Naive B cell (primary cell): ENCODE results near the gene CMIP. TPM values are rescaled to one million over a fixed set of nuclear protein-coding genes. Genes with fewer than 3 reads are reported as not detected.
"Not testable (repeated sequence)": the region's sequence is repeated elsewhere in the genome, so short reads cannot be mapped to it uniquely, and the experiment has no call there.

Source experiments
- ATAC-seq, 2 donors: fragments of 150-1000 bp; cut with Tn5 transposase; 2 replicates each; pipeline ENCODE4 v1.10.0; 2021; ENCODE audit warnings: low read depth in 2 of 2, mild to moderate bottlenecking in 2 of 2, moderate library complexity in 2 of 2
- DNase-seq: peaks from one replicate; pipeline ENCODE4 v3.0.0; 2022
- H3K27ac Mint-ChIP-seq, 6 donors: one replicate each; pipeline ENCODE4 v1.8.0; 2020 to 2022; ENCODE audit warnings: mild to moderate bottlenecking in 6 of 6, mixed read lengths in 6 of 6, moderate library complexity in 5 of 6, inconsistent platforms in 2 of 6
- H3K27me3 Mint-ChIP-seq, 3 donors: one replicate each; pipeline ENCODE4 v1.8.0; 2021 to 2022; ENCODE audit warnings: mixed read lengths in 3 of 3, mild to moderate bottlenecking in 1 of 3
- H3K36me3 Mint-ChIP-seq, 2 donors: one replicate each; pipeline ENCODE4 v1.8.0; 2020 to 2022; ENCODE audit warnings: mixed read lengths in 2 of 2, inconsistent platforms in 1 of 2, mild to moderate bottlenecking in 1 of 2
- H3K4me1 Mint-ChIP-seq, 3 donors: one replicate each; pipeline ENCODE4 v1.8.0; 2020 to 2022; ENCODE audit warnings: mixed read lengths in 3 of 3, inconsistent platforms in 1 of 3, mild to moderate bottlenecking in 1 of 3, moderate library complexity in 1 of 3
- H3K4me3 Mint-ChIP-seq, 8 donors: one replicate each; pipeline ENCODE4 v1.8.0; 2020 to 2022; ENCODE audit warnings: mild to moderate bottlenecking in 8 of 8, mixed read lengths in 8 of 8, moderate library complexity in 8 of 8, inconsistent platforms in 2 of 8
- H3K9me3 Mint-ChIP-seq, 7 donors: one replicate each; pipeline ENCODE4 v1.8.0; 2020 to 2022; ENCODE audit warnings: mixed read lengths in 7 of 7, mild to moderate bottlenecking in 5 of 7, inconsistent platforms in 2 of 7, moderate library complexity in 1 of 7
- polyA plus RNA-seq, 6 donors: library from polyadenylated mRNA; unstranded; fragments of 300-500 nt; fragmentation: Illumina TruSeq; gene quantifications; one replicate each; pipeline ENCODE4 v1.2.3, GENCODE V29; 2021; ENCODE audit warnings: low read depth in 6 of 6

CMIP gene
- polyA plus RNA-seq, 6 donors from 2014 or later: 0.61 to 2.5 (median 1.3) TPM

DNA sequence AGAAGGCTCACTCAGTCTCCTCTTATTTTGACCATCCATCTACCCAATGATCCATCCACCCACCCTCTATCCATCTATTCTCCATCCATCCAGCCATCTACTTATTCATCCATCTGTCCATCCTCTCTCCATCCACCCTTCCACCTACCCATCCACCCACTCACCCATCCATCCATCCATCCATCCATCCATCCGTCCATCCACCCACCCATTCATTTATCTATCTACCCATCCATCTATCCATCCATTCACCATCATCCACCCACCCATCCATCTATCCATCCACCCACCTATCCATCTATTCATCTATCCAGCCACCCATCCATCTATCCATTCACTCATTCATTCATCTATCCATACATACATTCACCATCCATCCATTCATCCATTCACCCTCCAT is 288.7 kb downstream of the CMIP start:
- Mint-ChIP-seq H3K36me3 (no peaks in the 10 kb centered on the region), H3K9me3 (peaks cover 0 to 2% (median 0%) of the 10 kb centered on the region in 7 donors), H3K4me1 (peaks cover 32 to 39% (median 34%) of the 10 kb centered on the region in 3 donors), H3K27me3 (no peaks in the 10 kb centered on the region), H3K27ac (peak overlapping the region in 2 of 6 donors; percentile 7 to 62), H3K4me3 (no peak overlapping the region)
- DNase-seq (no peak), ATAC-seq (no peak)

DNA sequence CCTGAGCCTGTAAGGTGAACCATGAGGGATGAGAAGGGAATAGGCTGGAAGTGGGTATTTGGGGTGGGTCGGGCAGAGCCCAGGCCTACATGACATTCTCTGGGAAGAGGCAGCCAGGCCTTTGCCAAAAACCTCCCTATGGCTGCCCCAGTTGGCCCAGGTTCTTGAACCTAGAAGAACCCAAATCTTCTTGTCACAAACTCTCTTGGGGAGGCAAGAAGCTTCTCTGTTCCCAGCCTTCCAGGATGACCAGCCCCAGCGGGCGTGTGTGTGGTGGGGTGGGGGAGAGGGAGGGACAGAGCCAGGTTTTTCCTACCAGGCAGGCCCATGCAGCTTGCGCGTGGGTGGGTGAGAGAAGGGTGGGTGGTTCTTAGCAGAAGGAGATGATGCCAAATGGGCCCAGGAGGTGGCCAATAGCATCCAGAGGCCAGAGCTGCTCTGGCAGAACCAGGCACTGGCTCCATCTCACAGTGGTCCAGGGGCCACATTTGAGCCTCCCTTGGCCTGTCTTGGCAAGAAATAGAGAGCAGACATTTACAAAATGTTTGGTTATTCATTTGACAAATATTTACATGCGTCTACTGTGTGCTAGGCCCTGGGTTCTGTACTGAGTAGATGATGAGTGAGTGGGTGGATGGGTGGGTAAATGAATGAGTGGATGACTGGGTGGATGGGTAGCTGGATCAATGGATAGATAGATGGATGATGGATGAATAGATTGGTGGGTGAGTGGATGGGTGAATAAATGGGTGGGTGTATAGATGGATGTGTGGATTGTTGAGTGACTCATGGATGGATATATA is 290.2 kb downstream of the CMIP start:
- Mint-ChIP-seq H3K4me1 (peaks cover 30 to 39% (median 37%) of the 10 kb centered on the region in 3 donors), H3K9me3 (no peaks in the 10 kb centered on the region), H3K27me3 (no peaks in the 10 kb centered on the region), H3K27ac (no peak overlapping the region), H3K4me3 (peak overlapping the region in 1 of 8 donors; percentile 0), H3K36me3 (no peaks in the 10 kb centered on the region)
- ATAC-seq: no peak
- DNase-seq: no peak

DNA sequence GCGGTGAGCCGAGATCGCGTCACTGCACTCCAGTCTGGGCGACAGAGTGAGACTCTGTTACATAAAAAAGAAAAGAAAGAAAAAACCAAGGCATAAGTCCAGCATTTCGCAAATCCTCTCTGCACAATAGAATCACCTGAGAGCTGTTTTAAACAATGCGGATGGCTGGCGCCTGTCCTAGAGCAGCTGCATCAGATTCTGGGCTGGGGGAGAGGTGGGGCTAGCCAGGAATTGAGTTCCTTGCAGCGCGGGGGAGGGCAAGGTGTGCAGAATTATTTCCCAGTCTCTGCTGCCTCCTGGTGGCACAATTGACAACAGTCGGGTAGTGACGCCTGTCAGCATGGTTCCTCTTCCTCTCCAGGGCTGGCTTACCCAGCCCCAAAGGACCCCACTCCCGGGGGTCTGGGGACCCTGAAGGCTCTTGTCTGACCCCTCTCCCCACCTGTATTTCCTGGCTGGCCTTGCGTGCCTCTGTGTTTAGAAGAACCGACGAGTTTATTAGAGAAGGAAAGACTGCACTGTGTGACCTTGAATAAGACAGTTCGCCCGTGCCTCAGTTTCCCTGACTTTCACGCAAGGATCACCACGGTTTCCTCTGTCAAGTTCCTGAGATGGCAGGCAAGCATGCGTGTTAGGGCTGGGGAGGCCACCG is 293.4 kb downstream of the CMIP start:
- peak overlapping the region; percentile 89 to 99 (median 94) for H3K27ac Mint-ChIP-seq
- H3K4me1 Mint-ChIP-seq: peaks cover 32 to 56% (median 44%) of the 10 kb centered on the region in 3 donors
- ATAC-seq (peak; percentile 60 to 63), DNase-seq (peak; percentile 85)
- no peaks in the 10 kb centered on the region for H3K9me3 Mint-ChIP-seq
- H3K36me3 Mint-ChIP-seq: no peaks in the 10 kb centered on the region
- no peaks in the 10 kb centered on the region for H3K27me3 Mint-ChIP-seq
- H3K4me3 Mint-ChIP-seq: peak overlapping the region; percentile 75 to 93 (median 88)

DNA sequence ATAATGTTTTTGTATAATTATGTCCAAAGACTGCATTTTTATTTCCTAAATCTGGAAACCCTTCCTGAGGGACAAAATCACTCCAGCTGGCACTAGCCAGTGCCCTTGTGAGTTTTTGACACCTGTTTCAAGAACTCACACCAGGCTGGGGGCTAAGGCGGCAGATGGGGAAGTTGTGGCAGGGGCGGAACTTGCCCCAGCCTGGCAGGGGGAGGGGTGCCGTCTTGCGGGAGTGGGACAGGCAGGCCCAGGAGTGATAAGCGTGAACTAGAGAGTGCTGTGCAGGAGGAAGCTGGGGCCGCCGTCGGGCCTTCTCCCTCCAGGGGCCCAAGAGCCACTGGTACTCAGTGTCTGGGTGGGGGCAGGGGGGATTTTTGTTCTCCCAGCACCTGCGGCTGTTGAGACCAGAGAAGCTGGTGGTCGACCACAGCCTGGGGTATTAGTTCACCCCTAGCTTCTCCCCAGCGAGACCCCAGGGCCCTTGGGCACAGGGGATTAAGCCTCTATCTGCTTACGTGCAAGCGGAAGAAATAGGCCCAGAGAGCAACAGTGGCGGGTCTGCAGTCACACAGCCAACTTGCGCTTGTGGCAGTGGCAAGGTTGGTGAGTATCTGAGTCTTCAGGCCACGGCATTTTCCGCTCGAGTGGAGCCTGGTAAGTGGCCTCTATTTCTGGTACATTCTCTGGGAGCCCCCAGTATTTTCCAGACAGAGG is 294.3 kb downstream of the CMIP start:
- Mint-ChIP-seq H3K4me1 (peaks cover 32 to 62% (median 50%) of the 10 kb centered on the region in 3 donors), H3K36me3 (no peaks in the 10 kb centered on the region), H3K9me3 (no peaks in the 10 kb centered on the region), H3K4me3 (peak overlapping the region; percentile 75 to 93 (median 88)), H3K27ac (peak overlapping the region; percentile 82 to 99 (median 94)), H3K27me3 (no peaks in the 10 kb centered on the region)
- DNase-seq (peak; percentile 92), ATAC-seq (peak; percentile 77 to 79)

DNA sequence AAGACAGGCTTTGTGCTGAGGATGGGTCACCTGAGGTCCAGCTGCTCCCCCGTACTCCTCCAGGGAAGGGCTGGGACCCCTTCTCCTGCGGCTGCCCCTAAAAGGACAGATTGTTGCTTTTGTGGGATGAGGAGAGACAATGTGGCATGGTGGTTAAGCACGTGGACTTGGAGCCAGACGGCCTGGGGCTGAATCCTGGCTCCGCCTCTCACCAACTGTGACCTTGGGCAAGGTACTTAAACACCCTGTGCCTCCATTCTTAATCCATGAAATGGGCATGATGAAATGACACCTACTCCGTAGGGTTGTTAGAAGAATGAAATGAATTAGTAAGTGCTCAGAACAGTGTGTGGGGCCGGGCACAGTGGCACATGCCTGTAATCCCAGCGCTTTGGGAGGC is 294.9 kb downstream of the CMIP start:
- Mint-ChIP-seq H3K4me1 (peaks cover 33 to 66% (median 56%) of the 10 kb centered on the region in 3 donors), H3K9me3 (no peaks in the 10 kb centered on the region), H3K4me3 (peak overlapping the region; percentile 75 to 93 (median 88)), H3K27ac (peak overlapping the region; percentile 66 to 97 (median 93)), H3K36me3 (no peaks in the 10 kb centered on the region), H3K27me3 (no peaks in the 10 kb centered on the region)
- DNase-seq: no peak
- no peak for ATAC-seq

DNA sequence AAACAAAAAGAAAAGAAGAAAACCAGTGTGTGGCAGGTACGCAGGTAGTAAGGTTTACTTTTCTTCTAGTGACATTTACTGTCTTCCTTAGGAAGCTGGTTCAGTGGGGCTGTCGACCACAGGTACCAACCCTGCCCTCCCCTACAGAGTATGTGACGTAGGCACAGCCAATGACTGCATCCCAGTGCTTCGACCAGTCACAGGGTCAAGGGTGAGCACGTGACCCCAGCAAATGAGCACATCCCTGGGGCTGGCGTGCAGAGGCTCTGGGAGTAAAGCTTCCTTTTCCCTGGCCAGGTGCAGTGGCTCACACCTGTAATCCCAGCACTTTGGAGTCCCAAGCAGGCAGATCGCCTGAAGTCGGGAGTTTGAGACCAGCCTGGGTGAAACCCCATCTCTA is 295.6 kb downstream of the CMIP start:
- peaks cover 36 to 70% (median 60%) of the 10 kb centered on the region in 3 donors for H3K4me1 Mint-ChIP-seq
- H3K36me3 Mint-ChIP-seq: no peaks in the 10 kb centered on the region
- no peaks in the 10 kb centered on the region for H3K27me3 Mint-ChIP-seq
- peak; percentile 15 to 22 for ATAC-seq
- peak overlapping the region; percentile 70 to 93 (median 87) for H3K4me3 Mint-ChIP-seq
- H3K27ac Mint-ChIP-seq: peak overlapping the region; percentile 66 to 97 (median 96)
- no peaks in the 10 kb centered on the region for H3K9me3 Mint-ChIP-seq
- DNase-seq: no peak

DNA sequence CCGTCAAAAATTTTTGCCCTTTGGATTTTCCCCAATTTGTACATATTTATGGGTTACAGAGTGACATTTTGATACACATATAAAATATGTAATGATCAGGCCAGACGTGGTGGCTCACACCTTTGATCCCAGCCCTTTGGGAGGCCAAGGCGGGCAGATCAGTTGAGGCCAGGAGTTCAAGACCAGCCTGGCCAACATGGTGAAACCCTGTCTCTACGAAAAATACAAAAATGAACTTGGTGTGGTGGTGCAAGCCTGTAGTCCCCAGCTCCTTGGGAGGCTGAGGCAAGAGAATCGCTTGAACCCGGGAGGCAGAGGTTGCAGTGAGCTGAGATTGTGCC is 296.8 kb downstream of the CMIP start:
- not testable (repeated sequence) for DNase-seq, H3K27me3 Mint-ChIP-seq, ATAC-seq, H3K36me3 Mint-ChIP-seq, H3K9me3 Mint-ChIP-seq
- peak overlapping the region; percentile 75 to 93 (median 87) for H3K4me3 Mint-ChIP-seq
- H3K4me1 Mint-ChIP-seq: peaks cover 47 to 82% (median 69%) of the 10 kb centered on the region in 3 donors
- peak overlapping the region; percentile 82 to 97 (median 96) for H3K27ac Mint-ChIP-seq

DNA sequence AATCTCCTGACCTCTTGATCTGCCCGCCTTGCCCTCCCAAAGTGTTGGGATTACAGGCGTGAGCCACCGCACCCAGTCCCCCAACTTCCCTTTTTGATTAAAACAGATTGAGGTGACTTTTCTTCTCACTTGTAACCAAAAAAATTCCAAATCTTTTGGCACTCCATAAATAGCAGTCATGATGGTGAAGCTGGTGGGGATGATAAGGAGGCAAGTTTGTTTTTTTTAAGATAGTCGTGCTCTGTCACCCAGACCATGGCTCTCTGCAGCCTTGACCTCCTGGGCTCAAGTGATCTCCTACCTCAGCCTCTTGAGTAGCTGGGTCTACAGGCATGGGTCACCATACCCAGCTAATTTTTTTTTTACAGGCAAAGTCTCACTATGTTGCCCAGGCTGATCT is 299.8 kb downstream of the CMIP start:
- Mint-ChIP-seq H3K9me3 (no peaks in the 10 kb centered on the region), H3K27ac (peak overlapping the region in 3 of 6 donors; percentile 19 to 68 (median 25)), H3K4me1 (peaks cover 47 to 80% (median 63%) of the 10 kb centered on the region in 3 donors), H3K36me3 (no peaks in the 10 kb centered on the region), H3K27me3 (no peaks in the 10 kb centered on the region), H3K4me3 (peak overlapping the region in 5 of 8 donors; percentile 6 to 57 (median 25))
- DNase-seq (no peak), ATAC-seq (no peak)

DNA sequence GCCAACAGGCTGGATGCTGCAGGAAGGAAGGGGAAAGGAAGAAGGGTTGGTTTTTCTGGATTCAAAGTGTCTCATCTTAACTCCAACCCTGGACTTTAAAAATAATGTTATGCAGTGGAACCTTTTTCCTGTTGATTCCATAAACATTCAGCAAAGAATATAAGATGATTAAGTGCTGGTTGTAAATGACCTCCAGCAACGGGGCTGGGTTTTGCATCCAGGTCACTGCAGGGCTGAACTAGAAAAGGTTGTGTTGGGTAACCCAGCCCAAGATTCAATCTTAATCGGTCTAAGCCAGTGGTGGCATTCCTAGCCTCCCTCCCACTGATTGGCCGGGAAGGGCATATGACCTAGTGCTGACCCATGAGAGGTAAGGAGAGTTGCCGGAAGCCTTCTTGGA is 300.3 kb downstream of the CMIP start:
- Mint-ChIP-seq H3K4me3 (peak overlapping the region in 4 of 8 donors; percentile 57 to 89 (median 76)), H3K27ac (peak overlapping the region in 1 of 6 donors; percentile 91), H3K27me3 (no peaks in the 10 kb centered on the region), H3K9me3 (no peaks in the 10 kb centered on the region), H3K36me3 (no peaks in the 10 kb centered on the region), H3K4me1 (peaks cover 47 to 80% (median 63%) of the 10 kb centered on the region in 3 donors)
- DNase-seq: no peak
- no peak for ATAC-seq

DNA sequence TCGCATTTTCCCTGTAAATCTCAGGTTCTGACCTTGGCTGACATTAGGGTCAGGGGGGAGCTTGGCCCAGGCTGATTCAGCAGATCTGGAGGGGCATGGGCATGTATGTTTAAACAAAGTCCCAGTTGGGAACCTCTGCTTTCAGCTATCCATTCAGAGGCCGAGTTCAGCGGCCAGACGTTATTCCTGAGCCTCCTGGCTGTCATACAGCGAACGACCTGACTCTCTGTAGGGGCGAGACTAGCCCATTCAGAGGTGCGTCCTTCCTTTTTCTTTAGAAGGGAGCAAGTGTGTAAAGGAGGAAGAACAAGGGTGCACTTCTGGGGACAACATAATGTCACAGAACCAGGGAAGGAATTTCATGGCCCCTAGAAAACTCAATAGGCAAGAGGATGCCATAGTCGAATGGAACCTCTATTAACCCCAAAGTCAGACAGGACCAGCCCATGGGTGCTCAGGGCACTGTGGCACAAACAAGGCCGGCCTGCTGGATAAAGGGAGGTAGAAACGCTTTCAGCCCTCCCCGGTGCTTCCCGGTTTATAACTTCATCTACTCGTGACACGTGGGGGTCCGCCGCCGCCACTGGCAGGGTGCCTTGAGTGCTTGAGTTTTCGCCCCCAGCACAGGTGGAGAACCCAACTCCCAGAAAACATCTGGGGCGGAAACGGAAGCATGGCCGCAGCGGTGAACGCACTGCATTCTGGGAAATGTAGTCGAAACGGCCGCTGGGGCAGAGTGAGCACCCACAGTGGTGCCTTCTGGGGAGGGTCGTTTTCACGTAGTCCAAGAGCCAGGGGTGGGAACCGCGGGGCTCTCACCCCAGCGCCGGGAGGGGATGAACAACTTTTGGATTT is 301.3 kb downstream of the CMIP start:
- Mint-ChIP-seq H3K4me3 (peak overlapping the region; percentile 75 to 93 (median 85)), H3K9me3 (no peaks in the 10 kb centered on the region), H3K27ac (peak overlapping the region; percentile 41 to 93 (median 89)), H3K4me1 (peaks cover 45 to 79% (median 67%) of the 10 kb centered on the region in 3 donors), H3K36me3 (no peaks in the 10 kb centered on the region), H3K27me3 (no peaks in the 10 kb centered on the region)
- peak; percentile 68 for DNase-seq
- peak; percentile 84 to 92 for ATAC-seq

DNA sequence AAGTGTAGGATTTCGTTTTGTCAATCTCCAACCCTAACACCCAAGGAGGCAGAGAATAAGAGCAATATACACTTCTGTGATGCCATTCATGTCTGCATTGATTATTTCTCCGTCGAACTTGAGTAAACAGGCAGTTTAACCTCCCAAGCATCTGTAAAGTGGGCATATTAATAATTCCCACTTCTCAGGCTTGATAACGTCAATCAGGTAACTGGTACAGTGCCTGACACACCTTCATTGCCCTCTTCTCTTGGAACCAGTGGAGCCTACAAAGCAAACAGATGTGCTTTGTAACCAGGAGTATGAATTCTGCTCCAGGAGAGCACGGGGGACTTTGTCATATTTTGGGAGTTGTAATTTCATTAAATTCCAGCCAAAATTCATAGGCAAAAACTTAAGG is 302.0 kb downstream of the CMIP start:
- no peak for DNase-seq
- H3K27me3 Mint-ChIP-seq: no peaks in the 10 kb centered on the region
- peak overlapping the region in 4 of 6 donors; percentile 41 to 91 (median 75) for H3K27ac Mint-ChIP-seq
- H3K4me3 Mint-ChIP-seq: peak overlapping the region; percentile 75 to 93 (median 85)
- H3K4me1 Mint-ChIP-seq: peaks cover 48 to 79% (median 67%) of the 10 kb centered on the region in 3 donors
- no peaks in the 10 kb centered on the region for H3K9me3 Mint-ChIP-seq
- H3K36me3 Mint-ChIP-seq: no peaks in the 10 kb centered on the region
- ATAC-seq: peak in 1 of 2 donors; percentile 3

DNA sequence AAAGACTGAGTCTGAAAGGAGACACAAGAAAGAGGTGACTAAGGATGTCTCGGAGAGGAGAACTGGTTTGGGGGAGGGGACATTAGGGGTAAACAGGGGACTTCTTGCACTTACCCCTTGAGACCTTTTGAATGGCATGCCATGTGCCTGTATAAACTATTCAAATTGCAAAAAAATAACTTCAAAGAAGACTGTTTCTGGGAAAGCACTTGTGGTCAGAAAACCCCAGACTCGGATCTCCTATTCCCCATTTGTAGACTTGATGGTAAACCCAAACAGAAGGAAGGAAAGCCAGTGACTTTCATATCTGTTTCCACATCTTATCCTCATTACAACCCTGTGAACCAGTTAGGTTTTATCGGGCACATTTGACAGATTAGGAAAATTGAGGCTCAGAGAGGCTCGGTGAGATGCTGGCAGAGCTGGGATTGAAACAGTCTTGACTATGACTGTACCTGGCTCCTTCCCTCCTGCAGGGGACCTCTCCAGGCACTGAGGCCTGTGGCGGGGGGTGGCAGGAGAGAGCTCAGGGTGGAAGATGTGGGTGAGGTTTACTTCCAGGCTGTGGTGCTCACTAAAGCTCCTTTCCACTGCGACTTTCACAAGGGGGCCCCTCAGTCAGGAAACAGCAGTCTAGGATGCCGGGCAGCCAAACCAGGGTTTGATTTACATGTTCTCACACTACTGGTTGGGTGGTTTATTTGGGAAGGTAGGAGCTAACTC is 304.0 kb downstream of the CMIP start:
- H3K27me3 Mint-ChIP-seq: no peaks in the 10 kb centered on the region
- peak overlapping the region; percentile 11 to 93 (median 72) for H3K27ac Mint-ChIP-seq
- H3K36me3 Mint-ChIP-seq: no peaks in the 10 kb centered on the region
- peaks cover 49 to 79% (median 72%) of the 10 kb centered on the region in 3 donors for H3K4me1 Mint-ChIP-seq
- DNase-seq (no peak), ATAC-seq (no peak)
- no peaks in the 10 kb centered on the region for H3K9me3 Mint-ChIP-seq
- H3K4me3 Mint-ChIP-seq: peak overlapping the region; percentile 41 to 81 (median 58)
